DND-41 (cell line): ENCODE data around the gene SCLY.

Experiments used
- CTCF ChIP-seq: IDR thresholded peaks from 2 replicates; pipeline ENCODE4 v1.5.1; 2012; ENCODE audit warnings: borderline replicate concordance, low read length, moderate library complexity, mild to moderate bottlenecking; ENCODE audit not compliant: poor library complexity, severe bottlenecking; ENCODE audit errors: extremely low read depth
- EZH2 ChIP-seq: IDR thresholded peaks from 3 replicates; pipeline ENCODE4 v1.6.1; 2012; ENCODE audit warnings: borderline replicate concordance, low read depth, mild to moderate bottlenecking, moderate library complexity, low read length, inconsistent platforms; ENCODE audit not compliant: severe bottlenecking

GRCh38 chr2:238024986-238025385, 35.8 kb upstream of the SCLY start:
- TF ChIP-seq CTCF (no peak), EZH2 (no peak)
